GM12878 (cell line): ENCODE measurements around the gene PARP15. TPM values are rescaled to one million over a fixed set of nuclear protein-coding genes. Genes with fewer than 3 reads are reported as not detected.

Experiments used
- ATAC-seq: fragments of 200-7000 bp; cut with Tn5 transposase; 3 replicates; pipeline ENCODE4 v1.9.1; 2020; ENCODE audit warnings: mild to moderate bottlenecking, moderate library complexity
- BruUV-seq: library from RNA; stranded (reverse); fragments of 400-500 nt; replicated peaks from 2 replicates; lab custom pipeline; 2021; lab: Mats Ljungman, UMichigan
- CTCF ChIA-PET: fragments of 300-600 bp; sonication (Branson Sonifier 250); formaldehyde crosslinking; extraction: SDS; loops from one replicate; lab custom pipeline; 2021; ENCODE audit warnings: inconsistent platforms; lab: Yijun Ruan, JAX
- POLR2A ChIA-PET: fragments of 350-600 bp; formaldehyde crosslinking; extraction: SDS; loops from one replicate; lab custom pipeline; 2021; ENCODE audit warnings: inconsistent platforms; lab: Charles Lee
- RAD21 ChIA-PET: fragments of 300-600 bp; sonication (Branson Sonifier 250); formaldehyde crosslinking; loops from one replicate; lab custom pipeline; 2023; ENCODE audit warnings: antibody characterized with exemption; ENCODE audit not compliant: unreplicated experiment; lab: Charles Lee
- SMC1A ChIA-PET: fragments of 300-600 bp; sonication (Branson Sonifier 250); formaldehyde crosslinking; loops from one replicate; lab custom pipeline; 2023; ENCODE audit not compliant: unreplicated experiment, uncharacterized antibody; lab: Charles Lee
- DNase-seq: peaks from one replicate; pipeline ENCODE4 v3.0.0-alpha.2; 2011; ENCODE audit warnings: low read depth, low spot score
- FAIRE-seq: peaks from 3 replicates; lab custom pipeline; 2011; peaks lifted over from hg19 to GRCh38; lab: Jason Lieb, UNC
- H2AFZ ChIP-seq: 2 replicates; pipeline ENCODE4 v1.6.0; 2011; ENCODE audit warnings: low read depth, low read length, control low read depth; ENCODE audit not compliant: control insufficient read depth
- H3K27ac ChIP-seq: 2 replicates; pipeline ENCODE4 v1.5.1; 2011; ENCODE audit warnings: control low read depth; ENCODE audit not compliant: control insufficient read depth, insufficient read depth
- H3K27me3 ChIP-seq, 2 experiments: replicated peaks in 1 of 2; 2 replicates each; pipeline versions ENCODE4 v1.6.0 to v1.6.1; 2011; ENCODE audit warnings: low read length in 1 of 2; ENCODE audit not compliant: control insufficient read depth in 2 of 2, insufficient read depth in 2 of 2
- H3K36me3 ChIP-seq, 2 experiments: 2 replicates each; pipeline ENCODE4 v1.5.1; 2011; ENCODE audit warnings: low read length in 1 of 2; ENCODE audit not compliant: control insufficient read depth in 2 of 2, insufficient read depth in 2 of 2
- H3K4me1 ChIP-seq: 2 replicates; pipeline ENCODE4 v1.6.1; 2011; ENCODE audit warnings: mild to moderate bottlenecking, low read length, moderate library complexity, mixed read lengths; ENCODE audit not compliant: control insufficient read depth, insufficient read depth
- H3K4me2 ChIP-seq: 2 replicates; pipeline ENCODE4 v1.6.0; 2011; ENCODE audit warnings: control low read depth; ENCODE audit not compliant: control insufficient read depth, insufficient read depth
- H3K4me3 ChIP-seq: fragments of 200-600 bp; sonication (generic); 2 replicates; pipeline ENCODE4 v1.5.1; 2016
- H3K79me2 ChIP-seq: 2 replicates; pipeline ENCODE4 v1.6.0; 2011; ENCODE audit warnings: low read length; ENCODE audit not compliant: control insufficient read depth, insufficient read depth
- H3K9ac ChIP-seq: 2 replicates; pipeline ENCODE4 v1.8.0; 2011; ENCODE audit warnings: low read length, control low read depth, mixed read lengths; ENCODE audit not compliant: control insufficient read depth, insufficient read depth
- H3K9me3 ChIP-seq: replicated peaks from 3 replicates; pipeline ENCODE4 v1.5.1; 2011; ENCODE audit warnings: mild to moderate bottlenecking, low read length; ENCODE audit not compliant: control insufficient read depth, insufficient read depth
- H4K20me1 ChIP-seq: 2 replicates; pipeline ENCODE4 v1.6.0; 2011; ENCODE audit not compliant: control insufficient read depth, insufficient read depth
- BCL11A ChIP-seq: IDR thresholded peaks from 2 replicates; pipeline ENCODE4 v1.6.1; 2011; ENCODE audit warnings: low read depth, low read length
- HDAC2 ChIP-seq: fragments of 200-600 bp; sonication (generic); IDR thresholded peaks from 2 replicates; pipeline ENCODE4 v1.6.1; 2017
- IKZF1 ChIP-seq: fragments of 450-650 bp; conservative IDR thresholded peaks from 2 replicates; pipeline ENCODE4 v1.6.1; 2017; ENCODE audit warnings: antibody characterized with exemption, mild to moderate bottlenecking
- MEF2B ChIP-seq: fragments of 450-650 bp; IDR thresholded peaks from 2 replicates; pipeline ENCODE4 v1.6.1; 2018; ENCODE audit warnings: mild to moderate bottlenecking, moderate library complexity; ENCODE audit not compliant: partially characterized antibody, poor library complexity, severe bottlenecking
- NR2C2 ChIP-seq: IDR thresholded peaks from 2 replicates; pipeline ENCODE4 v1.6.1; 2011; ENCODE audit warnings: borderline replicate concordance, low read depth; ENCODE audit not compliant: control insufficient read depth, insufficient read length
- PAX8 ChIP-seq: fragments of 450-650 bp; IDR thresholded peaks from 2 replicates; pipeline ENCODE4 v1.6.1; 2017; ENCODE audit warnings: mild to moderate bottlenecking, moderate library complexity
- RB1 ChIP-seq: fragments of 450-650 bp; formaldehyde crosslinking; IDR thresholded peaks from 2 replicates; pipeline ENCODE4 v1.6.1; 2017; ENCODE audit warnings: mild to moderate bottlenecking, borderline replicate concordance
- RELA ChIP-seq: fragments of 450-650 bp; IDR thresholded peaks from 2 replicates; pipeline ENCODE4 v1.8.0; 2014; ENCODE audit warnings: borderline replicate concordance; ENCODE audit not compliant: partially characterized antibody
- SUZ12 ChIP-seq: fragments of 200-600 bp; sonication (generic); IDR thresholded peaks from one replicate; pipeline ENCODE4 v1.6.1; 2018; ENCODE audit warnings: antibody characterized with exemption, mild to moderate bottlenecking; ENCODE audit not compliant: unreplicated experiment
- TCF7 ChIP-seq: IDR thresholded peaks from 2 replicates; pipeline ENCODE4 v1.6.1; 2014; ENCODE audit warnings: antibody characterized with exemption, borderline replicate concordance
- ZNF592 ChIP-seq: fragments of 450-650 bp; IDR thresholded peaks from 2 replicates; pipeline ENCODE4 v1.6.1; 2017; ENCODE audit warnings: mild to moderate bottlenecking, moderate library complexity
- WGBS: methylation state at CpG from one replicate; pipeline ENCODE4 v1.1.6; 2016; ENCODE audit warnings: low lambda C conversion rate; ENCODE audit not compliant: insufficient replicate concordance, insufficient coverage; ENCODE audit errors: missing lambda C conversion rate; 5-methylcytosine and 5-hydroxymethylcytosine counted together
- in situ Hi-C: fragments of 300-500 bp; cut with MboI; formaldehyde crosslinking; loops from 9 replicates; pipeline ENCODE4 v1.14.3; 2018; ENCODE audit warnings: mixed read lengths
- intact Hi-C: fragments of 100-400 bp; cut with micrococcal nuclease; formaldehyde crosslinking; loops from one replicate; pipeline ENCODE4 v1.14.2; 2022; ENCODE audit not compliant: unreplicated experiment
- polyA plus RNA-seq, 11 experiments: library from polyadenylated mRNA; depleted of rRNA in 4 of 11; unstranded in 6 of 11; stranded (reverse) in 5 of 11; fragments of >200 nt; fragmentation: Nextera tagmentation in 4 of 11; fragmentation: Illumina TruSeq in 1 of 11; extraction: Ambion mirVana in 4 of 11; extraction: Trizol in 1 of 11; gene quantifications; 1 replicate in 1 of 11; 2 replicates in 10 of 11; pipeline versions ENCODE4 v1.2.1 to v1.2.3, GENCODE V29; 2011 to 2016; ENCODE audit warnings: inconsistent platforms in 2 of 11, missing spikeins in 2 of 11, low read depth in 1 of 11
- total RNA-seq, 4 experiments: library from RNA; depleted of rRNA in 3 of 4; stranded (reverse); fragments of >200 nt in 3 of 4; fragmentation: Illumina TruSeq in 1 of 4; extraction: Trizol in 1 of 4; gene quantifications; 2 replicates each; pipeline versions ENCODE4 v1.2.1 to v1.2.3, GENCODE V29; 2013 to 2021
- TF ChIP-seq, protein P1 (sequence below): fragments of 450-650 bp; IDR thresholded peaks from 2 replicates; pipeline ENCODE4 v1.6.1; 2016; ENCODE audit warnings: mild to moderate bottlenecking

The PARP15 gene
- total and polyA plus RNA-seq, 10 of the 15 experiments (the other 5 are each of a cell fraction or from before 2014, with no cell fraction given): 9.0 to 234 (median 36.3) TPM

DNA sequence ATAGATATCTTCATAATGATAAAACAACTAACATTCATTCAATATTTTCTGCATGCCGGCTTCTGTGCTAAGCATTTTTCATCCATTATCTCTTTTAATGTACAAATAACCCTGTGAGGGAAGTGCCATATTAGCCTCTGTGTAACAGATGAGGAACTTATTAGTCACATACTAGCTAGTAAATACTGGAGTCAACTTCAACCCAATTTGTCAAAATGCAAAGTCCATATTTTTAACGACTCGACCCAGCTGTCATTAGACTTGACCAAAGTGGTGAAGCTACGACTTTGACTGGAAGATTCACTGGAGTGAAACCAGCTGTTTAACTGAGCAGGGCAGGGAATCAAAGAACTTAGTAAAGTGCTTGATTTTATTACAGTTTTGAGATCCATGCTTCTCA, 41.6 kb downstream of the PARP15 start (continued):
- TF ChIP-seq ZNF592 (peak; percentile 27; the same call in 1 of the 2 replicates), BCL11A (peak; percentile 77), IKZF1 (peak; percentile 50), NR2C2 (no peak), MEF2B (peak; percentile 30)
- TF ChIP-seq, protein P1, sequence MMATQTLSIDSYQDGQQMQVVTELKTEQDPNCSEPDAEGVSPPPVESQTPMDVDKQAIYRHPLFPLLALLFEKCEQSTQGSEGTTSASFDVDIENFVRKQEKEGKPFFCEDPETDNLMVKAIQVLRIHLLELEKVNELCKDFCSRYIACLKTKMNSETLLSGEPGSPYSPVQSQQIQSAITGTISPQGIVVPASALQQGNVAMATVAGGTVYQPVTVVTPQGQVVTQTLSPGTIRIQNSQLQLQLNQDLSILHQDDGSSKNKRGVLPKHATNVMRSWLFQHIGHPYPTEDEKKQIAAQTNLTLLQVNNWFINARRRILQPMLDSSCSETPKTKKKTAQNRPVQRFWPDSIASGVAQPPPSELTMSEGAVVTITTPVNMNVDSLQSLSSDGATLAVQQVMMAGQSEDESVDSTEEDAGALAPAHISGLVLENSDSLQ: peak; percentile 57; the same call in 1 of the 2 replicates

DNA sequence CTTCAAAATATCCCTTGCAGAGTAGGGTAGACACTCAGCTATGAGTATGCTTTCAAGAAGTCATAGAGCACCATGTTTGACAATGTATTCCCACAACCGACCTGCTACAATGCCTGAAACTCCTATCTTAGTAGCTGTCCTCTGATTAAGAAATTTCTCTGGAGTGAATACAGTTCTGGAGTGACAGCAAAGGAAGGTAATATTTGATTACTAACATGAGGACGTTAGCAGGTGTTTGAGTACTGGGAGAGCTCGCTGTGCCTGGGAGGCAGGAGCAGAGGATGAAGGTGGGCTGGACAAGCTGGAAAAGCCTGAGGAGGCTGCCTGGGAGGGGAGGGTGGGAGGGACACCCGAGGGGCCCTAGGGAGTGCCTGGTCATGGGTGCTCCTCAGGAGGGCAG, 42.9 kb downstream of the PARP15 start:
- CTCF ChIA-PET: interaction anchor here (0.6 to 7.0 kb wide), 16 partner anchors 9 to 162 kb away, joined by 3 to 91 read pairs (median 4); partner anchors contain the start of genes PARP14 and PARP15
- SMC1A ChIA-PET: interaction anchor here (0.8 to 9.3 kb wide), 22 partner anchors 8 to 240 kb away, joined by 3 to 183 read pairs (median 9); partner anchors contain the start of genes DTX3L, PARP14, PARP15 and PARP9
- POLR2A ChIA-PET: interaction anchor here (0.8 to 7.2 kb wide), 13 partner anchors 10 to 63 kb away, joined by 3 to 67 read pairs (median 6); partner anchors contain the start of genes DTX3L, PARP14, PARP15 and PARP9
- no peak overlapping the region for H3K9ac ChIP-seq
- no peaks in the 10 kb centered on the region for H3K79me2 ChIP-seq
- no peak overlapping the region; the same call in 1 of the 2 replicates for H3K4me2 ChIP-seq
- TF ChIP-seq PAX8 (no peak), SUZ12 (no peak), RB1 (no peak), HDAC2 (no peak), RELA (no peak), TCF7 (no peak)
- no peak overlapping the region for H2AFZ ChIP-seq
- DNase-seq (no peak), ATAC-seq (no peak), FAIRE-seq (no peak)
- no peak overlapping the region for H3K4me3 ChIP-seq
- H3K27ac ChIP-seq: no peak overlapping the region
- intact Hi-C loops: no loop called here
- in situ Hi-C loops: no loop called here
- H4K20me1 ChIP-seq: no peaks in the 10 kb centered on the region
- H3K36me3 ChIP-seq: peaks cover 3 to 9% of the 10 kb centered on the region in 2 experiments; a peak in 3 of 4 replicates
- peaks cover 21% of the 10 kb centered on the region for H3K4me1 ChIP-seq
- no TSS peak for BruUV-seq
- no peaks in the 10 kb centered on the region for H3K9me3 ChIP-seq
- RAD21 ChIA-PET: interaction anchor here (0.7 to 6.8 kb wide), 16 partner anchors 8 to 519 kb away, joined by 3 to 130 read pairs (median 7); partner anchors contain the start of genes DTX3L, PARP14, PARP15 and PARP9
- no peaks in the 10 kb centered on the region for H3K27me3 ChIP-seq
- WGBS: 95% methylated on average over 4 of the region's 4 CpGs
